H1 (cell line): ENCODE measurements around the gene SV2C. TPM values are rescaled to one million over a fixed set of nuclear protein-coding genes. Genes with fewer than 3 reads are reported as not detected.
A peak's percentile ranks its signal among the peaks of the same experiment; 100 is the strongest.

ENCODE experiments used
- CTCF ChIA-PET: fragments of 300-600 bp; sonication (Branson Sonifier 250); formaldehyde crosslinking; loops from one replicate; lab custom pipeline; 2021; ENCODE audit not compliant: partially characterized antibody; lab: Charles Lee
- POLR2A ChIA-PET: fragments of 300-600 bp; sonication (Branson Sonifier 250); formaldehyde crosslinking; loops from one replicate; lab custom pipeline; 2021; ENCODE audit warnings: inconsistent platforms; ENCODE audit not compliant: partially characterized antibody; lab: Charles Lee
- DNase-seq, 2 experiments: peaks; one replicate each; pipeline versions ENCODE4 v3.0.0 to v3.0.0-alpha.2; 2010 to 2022; ENCODE audit warnings: low spot score in 2 of 2, low read depth in 1 of 2, mixed read lengths in 1 of 2
- FAIRE-seq: peaks from 2 replicates; lab custom pipeline; 2011; peaks lifted over from hg19 to GRCh38; lab: Jason Lieb, UNC
- H2AFZ ChIP-seq: 2 replicates; pipeline ENCODE4 v1.8.1; 2012; ENCODE audit warnings: low read length, inconsistent platforms
- H2AK5ac ChIP-seq: 2 replicates; pipeline ENCODE4 v1.6.1; 2013; ENCODE audit warnings: low read depth, low read length
- H2BK120ac ChIP-seq: replicated peaks from 2 replicates; pipeline ENCODE3; 2013; ENCODE audit warnings: low read depth, low read length, inconsistent platforms
- H2BK12ac ChIP-seq: 2 replicates; pipeline ENCODE4 v1.6.1; 2013; ENCODE audit warnings: low read depth, low read length
- H2BK15ac ChIP-seq: 2 replicates; pipeline ENCODE4 v1.6.1; 2013; ENCODE audit warnings: low read length
- H2BK20ac ChIP-seq: 2 replicates; pipeline ENCODE4 v1.6.1; 2013; ENCODE audit warnings: low read length
- H2BK5ac ChIP-seq: 2 replicates; pipeline ENCODE4 v1.6.1; 2013; ENCODE audit warnings: low read depth, low read length
- H3K14ac ChIP-seq: 2 replicates; pipeline ENCODE4 v1.6.1; 2013; ENCODE audit warnings: inconsistent platforms; ENCODE audit not compliant: insufficient read length
- H3K18ac ChIP-seq: 2 replicates; pipeline ENCODE4 v1.6.1; 2013; ENCODE audit warnings: low read length; ENCODE audit errors: extremely low read depth
- H3K23ac ChIP-seq: 2 replicates; pipeline ENCODE4 v1.6.1; 2013; ENCODE audit warnings: inconsistent platforms; ENCODE audit not compliant: insufficient read length
- H3K23me2 ChIP-seq: 2 replicates; pipeline ENCODE4 v1.6.1; 2013; ENCODE audit warnings: low read depth, low read length
- H3K27ac ChIP-seq: 2 replicates; pipeline ENCODE4 v1.6.1; 2011; ENCODE audit warnings: low read depth, low read length, inconsistent platforms
- H3K27me3 ChIP-seq, 4 experiments: replicated peaks in 1 of 4; 1 replicate in 1 of 4; 2 replicates in 3 of 4; pipeline versions ENCODE4 v1.6.1 to v1.8.1; 2011 to 2013; ENCODE audit warnings: low read length in 3 of 4, mild to moderate bottlenecking in 3 of 4, inconsistent platforms in 2 of 4, mixed read lengths in 2 of 4, moderate library complexity in 1 of 4; ENCODE audit not compliant: control insufficient read depth in 3 of 4, insufficient read depth in 3 of 4; ENCODE audit errors: extremely low read depth in 1 of 4
- H3K36me3 ChIP-seq, 4 experiments: 2 replicates each; pipeline versions ENCODE4 v1.6.1 to v1.8.1; 2011 to 2013; ENCODE audit warnings: mild to moderate bottlenecking in 4 of 4, low read length in 3 of 4, moderate library complexity in 2 of 4, control low read depth in 1 of 4, inconsistent platforms in 1 of 4; ENCODE audit not compliant: insufficient read depth in 4 of 4, control insufficient read depth in 2 of 4
- H3K4ac ChIP-seq: replicated peaks from 2 replicates; pipeline ENCODE3; 2013; ENCODE audit warnings: low read length, low read depth, mixed read lengths, inconsistent platforms; ENCODE audit not compliant: insufficient read length
- H3K4me1 ChIP-seq, 4 experiments: replicated peaks in 1 of 4; 1 replicate in 1 of 4; 2 replicates in 3 of 4; pipeline versions ENCODE4 v1.6.1 to v1.8.1; 2011 to 2013; ENCODE audit warnings: low read length in 3 of 4, inconsistent platforms in 2 of 4, mixed read lengths in 1 of 4; ENCODE audit not compliant: insufficient read depth in 4 of 4, control insufficient read depth in 3 of 4
- H3K4me2 ChIP-seq, 2 experiments: 2 replicates each; pipeline versions ENCODE4 v1.6.1 to v1.8.1; 2011 to 2013; ENCODE audit warnings: low read depth in 2 of 2, low read length in 2 of 2, control low read depth in 1 of 2, inconsistent platforms in 1 of 2, mild to moderate bottlenecking in 1 of 2; ENCODE audit not compliant: insufficient read depth in 1 of 2
- H3K4me3 ChIP-seq, 4 experiments: fragments of 200-600, 300-600 bp in 1 of 4; sonication (generic), shearing (Covaris generic), sonication (Bioruptor Twin) in 1 of 4; 2 replicates each; pipeline versions ENCODE4 v1.5.1 to v1.8.1; 2011 to 2016; ENCODE audit warnings: low read length in 4 of 4, low read depth in 3 of 4, control low read depth in 2 of 4, inconsistent platforms in 2 of 4, mild to moderate bottlenecking in 2 of 4, mixed read lengths in 1 of 4, moderate library complexity in 1 of 4; ENCODE audit not compliant: insufficient read depth in 2 of 4; ENCODE audit errors: extremely low read depth in 1 of 4
- H3K56ac ChIP-seq: replicated peaks from 2 replicates; pipeline ENCODE3; 2013; ENCODE audit warnings: low read depth, mild to moderate bottlenecking, mixed read lengths, low read length, inconsistent platforms; ENCODE audit not compliant: insufficient read length
- H3K79me1 ChIP-seq: 2 replicates; pipeline ENCODE4 v1.6.1; 2013; ENCODE audit warnings: low read depth, low read length, control low read depth
- H3K79me2 ChIP-seq, 2 experiments: 2 replicates each; pipeline versions ENCODE4 v1.6.1 to v1.8.1; 2012 to 2013; ENCODE audit warnings: low read length in 2 of 2, mild to moderate bottlenecking in 2 of 2, inconsistent platforms in 1 of 2; ENCODE audit not compliant: insufficient read depth in 2 of 2, control insufficient read depth in 1 of 2
- H3K9ac ChIP-seq, 4 experiments: replicated peaks in 1 of 4; 1 replicate in 1 of 4; 2 replicates in 3 of 4; pipeline versions ENCODE4 v1.6.1 to v1.8.1; 2011 to 2013; ENCODE audit warnings: low read depth in 3 of 4, low read length in 3 of 4, control low read depth in 2 of 4, mild to moderate bottlenecking in 2 of 4, moderate library complexity in 2 of 4, inconsistent platforms in 1 of 4; ENCODE audit errors: extremely low read depth in 1 of 4
- H3K9me3 ChIP-seq, 2 experiments: 2 replicates each; pipeline versions ENCODE4 v1.6.1 to v1.8.1; 2012 to 2013; ENCODE audit warnings: mild to moderate bottlenecking in 2 of 2, moderate library complexity in 2 of 2, control low read depth in 1 of 2, inconsistent platforms in 1 of 2, low read depth in 1 of 2, low read length in 1 of 2, mixed read lengths in 1 of 2; ENCODE audit not compliant: insufficient read depth in 2 of 2
- H4K20me1 ChIP-seq, 2 experiments: replicated peaks in 1 of 2; 2 replicates each; pipeline versions ENCODE3 to v1.8.1; 2011 to 2013; ENCODE audit warnings: inconsistent platforms in 2 of 2, low read length in 2 of 2, mild to moderate bottlenecking in 1 of 2; ENCODE audit not compliant: insufficient read depth in 2 of 2, control insufficient read depth in 1 of 2
- H4K5ac ChIP-seq: 2 replicates; pipeline ENCODE4 v1.6.1; 2013; ENCODE audit warnings: low read length, low read depth, mixed read lengths, inconsistent platforms; ENCODE audit not compliant: insufficient read length
- H4K8ac ChIP-seq: 2 replicates; pipeline ENCODE4 v1.8.0; 2013; ENCODE audit warnings: mild to moderate bottlenecking, moderate library complexity, low read length, inconsistent platforms; ENCODE audit not compliant: insufficient read depth; ENCODE audit errors: extremely low read depth
- H4K91ac ChIP-seq: replicated peaks from 2 replicates; pipeline ENCODE3; 2013; ENCODE audit warnings: low read length, mixed read lengths, inconsistent platforms; ENCODE audit not compliant: insufficient read length
- BACH1 ChIP-seq: IDR thresholded peaks from 2 replicates; pipeline ENCODE4 v1.6.1; 2012; ENCODE audit warnings: low read length, improper control_type of control experiment
- BCL11A ChIP-seq, 2 experiments: IDR thresholded peaks; one replicate each; pipeline ENCODE4 v1.6.1; 2011; ENCODE audit warnings: low read depth in 2 of 2, low read length in 2 of 2, mild to moderate bottlenecking in 2 of 2
- MAFK ChIP-seq: IDR thresholded peaks from 2 replicates; pipeline ENCODE4 v1.6.1; 2012; ENCODE audit warnings: low read depth, mild to moderate bottlenecking, improper control_type of control experiment, low read length
- WGBS, 2 experiments: shearing (Covaris generic) in 1 of 2; methylation state at CpG; one replicate each; pipeline versions ENCODE4 v1.1.6 to v1.1.7; 2013 to 2015; ENCODE audit warnings: low lambda C conversion rate in 2 of 2, mixed read lengths in 2 of 2, inconsistent platforms in 1 of 2, low coverage in 1 of 2, missing lambda C conversion rate in 1 of 2; ENCODE audit not compliant: insufficient replicate concordance in 2 of 2, insufficient coverage in 1 of 2, insufficient read length in 1 of 2; ENCODE audit errors: extremely low coverage in 1 of 2, missing lambda C conversion rate in 1 of 2; 5-methylcytosine and 5-hydroxymethylcytosine counted together
- polyA plus RNA-seq, 7 experiments: library from polyadenylated mRNA; depleted of rRNA in 3 of 7; stranded (reverse) in 5 of 7; unstranded in 2 of 7; fragments of >200 nt in 5 of 7; fragments of 200-250 nt in 2 of 7; gene quantifications; 1 replicate in 5 of 7; 2 replicates in 1 of 7; 4 replicates in 1 of 7; pipeline versions ENCODE4 v1.2.1 to v1.2.3, GENCODE V29; 2011 to 2013; ENCODE audit warnings: missing spikeins in 2 of 7, mixed read lengths in 2 of 7
- total RNA-seq: library from RNA; stranded (reverse); fragmentation: NEBNext Ultra II Directional; extraction: Animal tissue kit (Norgen Biotek cat#: 25700); gene quantifications from 2 replicates; pipeline ENCODE4 v1.2.1, GENCODE V29; 2021

Gene SV2C
- total and polyA plus RNA-seq, 2 of the 8 experiments (the other 6 are each of a cell fraction or from before 2014, with no cell fraction given) = 0.08 to 0.24 TPM

DNA sequence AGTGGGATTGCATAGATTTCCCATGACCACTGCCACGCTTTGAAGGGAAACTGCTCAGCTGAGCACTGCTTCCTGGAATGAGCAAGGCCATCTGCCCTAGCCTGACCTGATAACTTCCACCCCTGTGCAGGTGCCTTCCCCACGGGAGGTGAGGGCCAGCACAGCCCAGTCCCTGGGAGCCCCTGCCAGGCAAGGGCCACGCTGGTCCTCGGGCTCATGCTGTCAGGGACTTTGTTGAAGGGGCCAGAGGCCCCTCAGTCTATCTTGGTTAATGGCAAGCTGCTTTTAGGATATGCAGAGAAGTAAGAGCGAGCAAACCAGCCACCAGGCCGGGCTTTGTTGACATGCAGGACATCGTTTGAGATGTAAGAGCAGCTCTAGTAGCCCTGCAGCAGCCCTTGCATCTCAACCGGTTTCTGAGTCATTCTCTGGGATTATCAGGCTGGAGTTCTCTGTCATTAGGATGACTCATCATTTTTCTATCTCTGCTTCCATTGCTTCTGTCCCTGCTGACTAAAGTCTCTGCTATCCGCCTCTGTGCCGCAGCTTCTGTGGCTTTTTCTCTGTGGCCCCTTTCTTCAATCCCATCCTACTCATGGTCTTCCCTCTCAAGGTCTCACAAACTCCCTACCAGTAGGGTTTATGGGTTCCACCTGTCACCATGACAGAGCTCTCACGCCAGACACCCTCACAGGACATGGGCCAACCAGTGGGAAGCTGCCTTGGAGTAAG is 289.3 kb downstream of the SV2C start:
- Histone ChIP-seq H2BK20ac (peak overlapping the region; percentile 80; the same call in 1 of the 2 replicates), H4K8ac (no peak overlapping the region; the same call in 1 of the 2 replicates), H3K79me2 (no peaks in the 10 kb centered on the region), H3K23ac (no peak overlapping the region), H3K4ac (no peak overlapping the region), H3K56ac (no peak overlapping the region), H4K91ac (no peak overlapping the region), H3K9ac (no peak overlapping the region), H2BK15ac (no peak overlapping the region; the same call in 1 of the 2 replicates), H2AFZ (peak overlapping the region; percentile 77), H4K20me1 (no peaks in the 10 kb centered on the region), H3K27ac (no peak overlapping the region), H3K14ac (no peak overlapping the region), H3K4me1 (peaks cover 0 to 4% (median 1%) of the 10 kb centered on the region in 4 experiments; a peak in 2 of 7 replicates), H3K4me3 (no peak overlapping the region), H3K79me1 (no peaks in the 10 kb centered on the region), H3K4me2 (no peak overlapping the region), H2AK5ac (0 out of 2 replicates have a peak overlapping the region, but pooled peaks have one; percentile 53), H3K23me2 (no peaks in the 10 kb centered on the region), H3K18ac (peak overlapping the region; percentile 71), H3K36me3 (no peaks in the 10 kb centered on the region), H2BK120ac (no peak overlapping the region), H3K9me3 (no peaks in the 10 kb centered on the region), H2BK5ac (peak overlapping the region; percentile 60; the same call in 1 of the 2 replicates), H3K27me3 (no peaks in the 10 kb centered on the region), H2BK12ac (no peak overlapping the region), H4K5ac (no peak overlapping the region)
- no peak for TF ChIP-seq BCL11A (IDR thresholded peaks at IDR 0.05; ENCODE audit: low read depth in 2 of 2, low read length in 2 of 2)
- peak; percentile 92 for TF ChIP-seq BACH1
- peak; percentile 79 for TF ChIP-seq MAFK
- DNase-seq = no peak
- ChIA-PET CTCF (interaction anchor here (0.6 kb wide), 1 partner anchor 42 kb away, joined by 4 read pairs; no protein-coding TSS in a partner anchor), POLR2A (no interaction called here)
- 83% methylated on average over 11 of the region's 11 CpGs; no CpG with 5 or more reads in 1 of the 2 experiments for WGBS, 2 experiments
- no peak for FAIRE-seq
